OCI-LY7 (cell line): Measurements from ENCODE around the gene DCPS. TPM values are rescaled to one million over a fixed set of nuclear protein-coding genes. Genes with fewer than 3 reads are reported as not detected.

ENCODE experiments used
- BruUV-seq: library from RNA; stranded (reverse); fragments of 400-500 nt; replicated peaks from 2 replicates; lab custom pipeline; 2021; lab: Mats Ljungman, UMichigan
- CTCF ChIA-PET: fragments of 300-600 bp; sonication (Branson Sonifier 250); formaldehyde crosslinking; loops from one replicate; lab custom pipeline; 2022; ENCODE audit warnings: antibody characterized with exemption; ENCODE audit not compliant: unreplicated experiment; lab: Charles Lee
- POLR2A ChIA-PET: fragments of 300-600 bp; sonication (Branson Sonifier 250); formaldehyde crosslinking; loops from one replicate; lab custom pipeline; 2022; ENCODE audit warnings: antibody characterized with exemption; lab: Charles Lee
- DNase-seq: peaks from one replicate; pipeline ENCODE4 v3.0.0-alpha.2; 2015; ENCODE audit warnings: low spot score
- H2AFZ ChIP-seq: fragments of 200-600 bp; sonication (generic), shearing (Covaris generic); 2 replicates; pipeline ENCODE4 v1.6.1; 2014; ENCODE audit warnings: mild to moderate bottlenecking, antibody characterized with exemption, low read length, moderate library complexity
- H3K27ac ChIP-seq: fragments of 200-600 bp; sonication (generic); 2 replicates; pipeline ENCODE4 v1.5.1; 2014; ENCODE audit warnings: mixed run types, low read depth, mild to moderate bottlenecking, moderate library complexity, low read length, inconsistent platforms; ENCODE audit not compliant: poor library complexity, severe bottlenecking
- H3K36me3 ChIP-seq: fragments of 200-600 bp; sonication (generic); 2 replicates; pipeline ENCODE4 v1.6.1; 2014; ENCODE audit warnings: mild to moderate bottlenecking, antibody characterized with exemption, low read length, moderate library complexity, mixed read lengths; ENCODE audit not compliant: insufficient read depth
- H3K4me1 ChIP-seq: fragments of 200-600 bp; sonication (generic); 2 replicates; pipeline ENCODE4 v1.5.1; 2014; ENCODE audit warnings: mild to moderate bottlenecking, low read length; ENCODE audit not compliant: insufficient read depth, poor library complexity, severe bottlenecking
- H3K4me2 ChIP-seq: fragments of 200-600 bp; sonication (generic); 2 replicates; pipeline ENCODE4 v1.6.1; 2014; ENCODE audit warnings: mild to moderate bottlenecking, low read length
- H3K4me3 ChIP-seq: fragments of 200-600 bp; sonication (generic); 2 replicates; pipeline ENCODE4 v1.5.1; 2014; ENCODE audit warnings: mild to moderate bottlenecking, low read depth, low read length; ENCODE audit not compliant: poor library complexity, severe bottlenecking
- H3K79me2 ChIP-seq: fragments of 200-600 bp; sonication (generic); 2 replicates; pipeline ENCODE4 v1.6.1; 2016; ENCODE audit warnings: low read depth, mild to moderate bottlenecking, low read length, moderate library complexity, mixed read lengths; ENCODE audit not compliant: insufficient read depth
- H3K9me2 ChIP-seq: fragments of 200-600 bp; sonication (generic); 2 replicates; pipeline ENCODE4 v1.6.1; 2016; ENCODE audit warnings: mild to moderate bottlenecking, low read length, mixed read lengths; ENCODE audit not compliant: insufficient read depth
- H3K9me3 ChIP-seq: fragments of 200-600 bp; sonication (generic); 2 replicates; pipeline ENCODE4 v1.6.1; 2014; ENCODE audit warnings: mild to moderate bottlenecking, mixed run types, low read length, mixed read lengths
- H4K20me1 ChIP-seq: fragments of 200-600 bp; sonication (generic); 2 replicates; pipeline ENCODE4 v1.6.1; 2014; ENCODE audit warnings: mild to moderate bottlenecking, antibody characterized with exemption, low read length, moderate library complexity, mixed read lengths; ENCODE audit not compliant: insufficient read depth
- EZH2phosphoT487 ChIP-seq: fragments of 200-600 bp; sonication (generic); IDR thresholded peaks from 2 replicates; pipeline ENCODE4 v1.6.1; 2018; ENCODE audit warnings: low read depth, borderline replicate concordance, mild to moderate bottlenecking, mixed run types, antibody characterized with exemption, low read length, moderate library complexity, mixed read lengths
- intact Hi-C: fragments of 100-400 bp; cut with micrococcal nuclease; formaldehyde crosslinking; loops from one replicate; pipeline ENCODE4 v1.10.0; 2022; ENCODE audit not compliant: unreplicated experiment
- total RNA-seq, 2 experiments: library from RNA; depleted of rRNA in 1 of 2; stranded (reverse); fragments of >200 nt in 1 of 2; shearing (Covaris generic) in 1 of 2; gene quantifications; 2 replicates each; pipeline ENCODE4 v1.2.3, GENCODE V29; 2014 to 2022
- TF ChIP-seq, protein P1 (sequence below): fragments of 200-600 bp; sonication (generic); conservative IDR thresholded peaks from 2 replicates; pipeline ENCODE4 v1.5.1; 2014; ENCODE audit warnings: mild to moderate bottlenecking, antibody characterized with exemption, low read length, moderate library complexity, mixed read lengths

DCPS gene
- total RNA-seq, 2 experiments from 2014 or later, result 30.4 to 36.5 TPM

GRCh38 chr11:126344141-126345080 is 40.6 kb downstream of the DCPS start:
- DNase-seq, result no peak
- Histone ChIP-seq H3K4me3 (no peak overlapping the region), H3K9me2 (no peaks in the 10 kb centered on the region), H3K27ac (no peak overlapping the region), H3K4me1 (no peaks in the 10 kb centered on the region), H3K79me2 (no peaks in the 10 kb centered on the region), H2AFZ (no peak overlapping the region), H3K4me2 (no peak overlapping the region), H3K36me3 (peaks cover 69% of the 10 kb centered on the region), H3K9me3 (no peaks in the 10 kb centered on the region), H4K20me1 (no peaks in the 10 kb centered on the region)
- TF ChIP-seq, protein P1, sequence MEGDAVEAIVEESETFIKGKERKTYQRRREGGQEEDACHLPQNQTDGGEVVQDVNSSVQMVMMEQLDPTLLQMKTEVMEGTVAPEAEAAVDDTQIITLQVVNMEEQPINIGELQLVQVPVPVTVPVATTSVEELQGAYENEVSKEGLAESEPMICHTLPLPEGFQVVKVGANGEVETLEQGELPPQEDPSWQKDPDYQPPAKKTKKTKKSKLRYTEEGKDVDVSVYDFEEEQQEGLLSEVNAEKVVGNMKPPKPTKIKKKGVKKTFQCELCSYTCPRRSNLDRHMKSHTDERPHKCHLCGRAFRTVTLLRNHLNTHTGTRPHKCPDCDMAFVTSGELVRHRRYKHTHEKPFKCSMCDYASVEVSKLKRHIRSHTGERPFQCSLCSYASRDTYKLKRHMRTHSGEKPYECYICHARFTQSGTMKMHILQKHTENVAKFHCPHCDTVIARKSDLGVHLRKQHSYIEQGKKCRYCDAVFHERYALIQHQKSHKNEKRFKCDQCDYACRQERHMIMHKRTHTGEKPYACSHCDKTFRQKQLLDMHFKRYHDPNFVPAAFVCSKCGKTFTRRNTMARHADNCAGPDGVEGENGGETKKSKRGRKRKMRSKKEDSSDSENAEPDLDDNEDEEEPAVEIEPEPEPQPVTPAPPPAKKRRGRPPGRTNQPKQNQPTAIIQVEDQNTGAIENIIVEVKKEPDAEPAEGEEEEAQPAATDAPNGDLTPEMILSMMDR, result no peak
- TF ChIP-seq EZH2phosphoT487, result no peak
- CTCF ChIA-PET, result no interaction called here
- intact Hi-C loops, result no loop called here
- POLR2A ChIA-PET, result interaction anchor here (0.6 to 0.9 kb wide), 2 partner anchors 10 to 47 kb away, joined by 4 read pairs; no protein-coding TSS in a partner anchor
- no TSS peak for BruUV-seq

DNA sequence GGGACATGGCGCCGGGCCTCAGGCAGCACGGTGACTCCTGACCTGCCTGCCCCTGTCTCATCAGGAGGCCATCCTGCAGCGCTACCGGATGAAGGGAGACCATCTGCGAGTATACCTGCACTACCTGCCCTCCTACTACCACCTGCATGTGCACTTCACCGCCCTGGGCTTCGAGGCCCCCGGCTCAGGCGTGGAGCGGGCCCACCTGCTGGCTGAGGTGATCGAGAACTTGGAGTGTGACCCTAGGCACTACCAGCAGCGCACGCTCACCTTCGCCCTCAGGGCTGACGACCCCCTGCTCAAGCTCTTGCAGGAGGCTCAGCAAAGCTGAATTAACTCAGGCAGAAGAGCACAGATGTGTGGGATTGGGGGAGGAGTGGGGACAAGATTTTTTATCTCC is 41.4 kb downstream of the DCPS start:
- POLR2A ChIA-PET, result interaction anchor here (0.6 to 0.7 kb wide), 2 partner anchors 48 to 73 kb away, joined by 4 read pairs; no protein-coding TSS in a partner anchor
- no peaks in the 10 kb centered on the region for H4K20me1 ChIP-seq
- TF ChIP-seq, protein P1, result no peak
- no peak for TF ChIP-seq EZH2phosphoT487
- H3K27ac ChIP-seq, result no peak overlapping the region
- CTCF ChIA-PET, result no interaction called here
- DNase-seq, result no peak
- no peak overlapping the region for H2AFZ ChIP-seq
- no peaks in the 10 kb centered on the region for H3K9me3 ChIP-seq
- intact Hi-C loops, result no loop called here
- peaks cover 7% of the 10 kb centered on the region; the same call in 1 of the 2 replicates for H3K79me2 ChIP-seq
- no peak overlapping the region for H3K4me2 ChIP-seq
- no peak overlapping the region for H3K4me3 ChIP-seq
- peaks cover 70% of the 10 kb centered on the region for H3K36me3 ChIP-seq
- no peaks in the 10 kb centered on the region for H3K9me2 ChIP-seq
- no TSS peak for BruUV-seq
- no peaks in the 10 kb centered on the region for H3K4me1 ChIP-seq
